Colon (tissue), 2 donors: ENCODE data around the gene SYNDIG1L.

Experiments
- FAIRE-seq: peaks from 2 replicates; lab custom pipeline; 2012; peaks lifted over from hg19 to GRCh38; lab: Jason Lieb, UNC
- donor health status: control.
- donor health status: control.

SYNDIG1L gene

GRCh38 chr14:74429221-74429691, 3.2 kb upstream of the SYNDIG1L start:
- no peak for FAIRE-seq

GRCh38 chr14:74427651-74428050, 1.6 kb upstream of the SYNDIG1L start:
- FAIRE-seq, result no peak

- FAIRE-seq, result no peak
These were observed 347 bp downstream of the SYNDIG1L start for GRCh38 chr14:74425525-74426201.

GRCh38 chr14:74424606-74425005, 1.4 kb downstream of the SYNDIG1L start:
- no peak for FAIRE-seq

- no peak for FAIRE-seq
These were observed 2.8 kb downstream of the SYNDIG1L start for GRCh38 chr14:74423246-74423645.

GRCh38 chr14:74421981-74422380, 4.0 kb downstream of the SYNDIG1L start:
- no peak for FAIRE-seq

- no peak for FAIRE-seq
These were observed 6.9 kb downstream of the SYNDIG1L start for GRCh38 chr14:74419086-74419485.

- FAIRE-seq, result no peak
These were observed 8.0 kb downstream of the SYNDIG1L start for GRCh38 chr14:74418031-74418430.

- FAIRE-seq, result no peak
These were observed 8.4 kb downstream of the SYNDIG1L start for GRCh38 chr14:74417611-74418010.

GRCh38 chr14:74417201-74417600, 8.8 kb downstream of the SYNDIG1L start:
- FAIRE-seq, result no peak

GRCh38 chr14:74415115-74415437, 10.9 kb downstream of the SYNDIG1L start:
- no peak for FAIRE-seq

- FAIRE-seq, result no peak
These were observed 11.5 kb downstream of the SYNDIG1L start for GRCh38 chr14:74414403-74415114.

- FAIRE-seq, result no peak
These were observed 12.4 kb downstream of the SYNDIG1L start for GRCh38 chr14:74413627-74414026.

- FAIRE-seq, result no peak
These were observed 13.3 kb downstream of the SYNDIG1L start for GRCh38 chr14:74412753-74413152.

- no peak for FAIRE-seq
These were observed 14.3 kb downstream of the SYNDIG1L start for GRCh38 chr14:74411671-74412070.

GRCh38 chr14:74409441-74409840, 16.6 kb downstream of the SYNDIG1L start:
- FAIRE-seq, result no peak

- FAIRE-seq, result no peak
These were observed 17.1 kb downstream of the SYNDIG1L start for GRCh38 chr14:74408870-74409269.

- FAIRE-seq, result no peak
These were observed 18.2 kb downstream of the SYNDIG1L start for GRCh38 chr14:74407801-74408154.

GRCh38 chr14:74407021-74407800, 18.8 kb downstream of the SYNDIG1L start:
- FAIRE-seq, result no peak

GRCh38 chr14:74405663-74406062, 20.3 kb downstream of the SYNDIG1L start:
- no peak for FAIRE-seq

GRCh38 chr14:74404435-74404834, 21.6 kb downstream of the SYNDIG1L start:
- FAIRE-seq, result no peak

GRCh38 chr14:74403619-74404417, 22.2 kb downstream of the SYNDIG1L start:
- FAIRE-seq, result no peak
